Ishikawa (cell line): ENCODE data around the gene UNC79.
A peak's percentile ranks its signal among the peaks of the same experiment; 100 is the strongest.

Experiments used
- CEBPB ChIP-seq: IDR thresholded peaks from 2 replicates; pipeline ENCODE4 v1.6.1; 2012
- CREB1 ChIP-seq: IDR thresholded peaks from 2 replicates; pipeline ENCODE4 v1.6.1; 2012; ENCODE audit warnings: low read depth
- EGR1 ChIP-seq: IDR thresholded peaks from 2 replicates; pipeline ENCODE4 v1.6.1; 2012
- EP300 ChIP-seq: IDR thresholded peaks from 2 replicates; pipeline ENCODE4 v1.6.1; 2012; ENCODE audit warnings: borderline replicate concordance
- FOXM1 ChIP-seq: IDR thresholded peaks from 2 replicates; pipeline ENCODE4 v1.6.1; 2012; ENCODE audit warnings: low read depth, borderline replicate concordance
- MAX ChIP-seq: IDR thresholded peaks from 2 replicates; pipeline ENCODE4 v1.6.1; 2012
- NFIC ChIP-seq: IDR thresholded peaks from 2 replicates; pipeline ENCODE4 v1.6.1; 2012
- RAD21 ChIP-seq: IDR thresholded peaks from 2 replicates; pipeline ENCODE4 v1.6.1; 2012; ENCODE audit warnings: low read depth
- REST ChIP-seq: IDR thresholded peaks from 2 replicates; pipeline ENCODE4 v1.6.1; 2012; ENCODE audit warnings: low read depth, mild to moderate bottlenecking
- TAF1 ChIP-seq: IDR thresholded peaks from 2 replicates; pipeline ENCODE4 v1.6.1; 2012; ENCODE audit warnings: low read depth, mild to moderate bottlenecking
- TCF12 ChIP-seq: IDR thresholded peaks from 2 replicates; pipeline ENCODE4 v1.6.1; 2012; ENCODE audit warnings: low read depth
- TEAD4 ChIP-seq: IDR thresholded peaks from 2 replicates; pipeline ENCODE4 v1.6.1; 2012
- USF1 ChIP-seq: IDR thresholded peaks from 2 replicates; pipeline ENCODE4 v1.6.1; 2012
- YY1 ChIP-seq: IDR thresholded peaks from 2 replicates; pipeline ENCODE4 v1.6.1; 2012; ENCODE audit warnings: low read depth
- ZBTB7A ChIP-seq: IDR thresholded peaks from 2 replicates; pipeline ENCODE4 v1.6.1; 2012; ENCODE audit warnings: low read depth

Gene UNC79

GRCh38 chr14:93712838-93713724, 282.3 kb downstream of the UNC79 start:
- TF ChIP-seq YY1 (peak; percentile 51), USF1 (peak; percentile 81), TAF1 (no peak), CEBPB (peak; percentile 35; the same call in 1 of the 2 replicates), TCF12 (peak; percentile 99), EGR1 (peak; percentile 82), ZBTB7A (0 out of 2 replicates have a peak, but pooled peaks have one; percentile 72), TEAD4 (peak; percentile 95), REST (no peak), CREB1 (peak; percentile 55; the same call in 1 of the 2 replicates), NFIC (peak; percentile 92), MAX (peak; percentile 94), RAD21 (peak; percentile 38), EP300 (peak; percentile 98), FOXM1 (peak; percentile 98)

GRCh38 chr14:93713726-93714405, 283.1 kb downstream of the UNC79 start:
- no peak for TF ChIP-seq CEBPB
- TF ChIP-seq FOXM1 = no peak
- TF ChIP-seq ZBTB7A = 0 out of 2 replicates have a peak, but pooled peaks have one; percentile 38
- peak; percentile 18; the same call in 1 of the 2 replicates for TF ChIP-seq MAX
- TF ChIP-seq EGR1 = no peak
- no peak for TF ChIP-seq TCF12
- TF ChIP-seq YY1 = no peak
- no peak for TF ChIP-seq EP300
- no peak for TF ChIP-seq RAD21
- no peak for TF ChIP-seq TEAD4
- no peak for TF ChIP-seq TAF1
- no peak for TF ChIP-seq REST
- no peak for TF ChIP-seq NFIC
- TF ChIP-seq USF1 = no peak

GRCh38 chr14:93714605-93715004, 283.9 kb downstream of the UNC79 start:
- TF ChIP-seq TCF12 (no peak), TEAD4 (no peak), ZBTB7A (no peak), RAD21 (no peak), MAX (no peak), YY1 (no peak), CEBPB (no peak), FOXM1 (no peak), EP300 (no peak), NFIC (no peak), TAF1 (no peak), USF1 (no peak), REST (no peak), CREB1 (no peak)
